ENCODE results near the gene CHRNA1.
"Not testable (repeated sequence)": the region's sequence is repeated elsewhere in the genome, so short reads cannot be mapped to it uniquely, and the experiment has no call there.

The CHRNA1 gene

GRCh38 chr2:174709416-174710004, 54.8 kb downstream of the CHRNA1 start:
- DNase-seq: not testable (repeated sequence)

- DNase-seq: no peak
Observed at GRCh38 chr2:174708713-174709112, 55.6 kb downstream of the CHRNA1 start.

DNA sequence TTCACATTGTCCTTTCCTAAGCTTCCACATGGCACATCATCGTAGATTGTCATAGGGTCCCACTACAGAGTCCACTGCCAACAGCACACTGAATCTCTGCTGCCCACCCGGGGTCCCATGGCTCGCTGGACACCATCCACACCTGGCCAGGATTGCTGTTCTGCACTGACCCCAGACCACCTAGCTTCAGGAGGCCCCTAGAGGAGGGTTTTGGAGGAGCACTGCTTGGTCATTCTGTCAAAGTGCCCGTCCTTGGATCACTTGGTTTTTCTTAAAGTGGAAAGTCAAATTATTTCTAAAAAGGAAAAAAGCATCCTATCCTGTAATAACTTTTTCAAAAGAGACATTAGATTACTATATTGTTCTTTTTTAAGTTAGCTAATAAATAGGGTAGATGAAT, 59.0 kb downstream of the CHRNA1 start:
- DNase-seq: no peak

- DNase-seq: no peak
Observed at GRCh38 chr2:174704642-174705041, 59.6 kb downstream of the CHRNA1 start.

DNA sequence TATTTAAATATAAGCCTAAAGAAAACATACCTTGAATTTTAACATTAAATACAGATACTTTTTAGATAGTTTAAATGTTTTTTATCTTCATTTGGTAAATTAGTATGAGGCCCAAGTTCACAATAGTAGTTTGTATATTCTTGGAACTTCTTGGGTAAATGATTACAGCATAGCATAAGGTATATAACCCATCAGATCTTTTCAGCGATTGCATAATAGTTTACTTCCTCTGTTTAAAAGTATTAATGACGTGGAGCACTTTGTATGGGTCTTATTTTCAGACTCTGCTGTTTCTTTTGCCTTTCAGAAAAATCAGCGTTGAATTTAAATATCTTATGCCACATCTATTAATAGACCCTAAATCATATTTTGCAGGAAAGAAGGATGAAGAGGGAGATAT, 60.2 kb downstream of the CHRNA1 start:
- DNase-seq: no peak

- DNase-seq: no peak
Observed at GRCh38 chr2:174703430-174703829, 60.8 kb downstream of the CHRNA1 start.

DNA sequence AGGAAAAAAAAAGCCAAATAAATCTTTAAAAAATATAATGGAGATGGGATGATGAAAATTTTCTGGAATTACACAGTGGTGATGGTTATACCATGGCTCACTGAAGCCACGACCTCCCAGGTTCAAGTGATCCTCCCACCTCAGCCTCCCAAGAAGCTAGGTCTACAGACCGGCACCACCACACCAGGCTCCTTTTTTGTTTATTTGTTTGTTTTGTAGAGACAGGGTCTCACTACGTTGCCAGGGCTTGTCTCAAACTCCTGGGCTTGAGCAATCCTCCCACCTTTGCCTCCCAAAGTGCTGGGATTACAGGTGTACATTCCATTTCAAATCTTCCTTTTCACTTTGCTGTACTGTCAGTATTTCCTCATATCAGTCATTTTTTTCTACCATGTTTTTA, 61.7 kb downstream of the CHRNA1 start:
- no peak for DNase-seq

DNA sequence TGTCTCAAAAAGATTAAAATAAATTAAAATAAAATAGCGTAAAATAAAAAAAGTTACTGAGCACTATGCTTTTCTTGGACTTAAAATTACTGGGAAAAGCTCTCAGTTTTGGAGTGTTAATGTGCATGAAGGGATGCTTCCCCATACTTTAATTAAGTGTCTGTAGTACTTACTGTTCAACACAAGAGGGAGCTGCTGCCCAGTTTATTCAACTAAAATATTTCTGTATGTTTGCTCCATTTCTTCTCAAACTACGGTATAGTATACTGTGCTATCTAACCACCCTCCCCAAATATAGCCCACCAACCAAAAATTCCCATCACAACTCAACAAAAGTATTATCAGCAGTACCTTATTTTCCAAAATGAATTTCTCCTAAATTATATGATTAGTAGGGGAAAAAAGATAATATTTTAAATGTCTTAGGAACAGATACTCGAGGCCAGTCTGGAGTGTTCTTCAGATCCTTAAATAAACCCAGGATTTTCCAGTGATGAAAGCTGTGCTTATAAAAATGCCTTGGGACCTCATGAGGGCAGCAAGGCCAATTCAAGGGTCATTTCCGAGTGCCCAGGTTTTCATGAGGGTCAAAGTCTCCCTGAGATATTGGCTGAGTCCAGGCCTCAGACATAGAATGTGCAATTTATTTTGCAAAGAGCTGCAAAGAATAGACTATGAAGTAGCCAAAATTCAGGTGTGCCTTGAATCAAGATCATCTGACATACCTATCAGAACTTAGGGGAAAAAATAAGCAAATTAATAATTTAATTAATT, 64.1 kb downstream of the CHRNA1 start:
- DNase-seq: peak; percentile 80

Measured in midbrain (tissue), 1 donor.